ENCODE measurements around the gene SMKR1.

GRCh38 chr7:129494041-129494440 lies 8.3 kb upstream of the SMKR1 start:
- TF ChIP-seq CTCF (IDR thresholded peaks at IDR 0.05) (no peak), EZH2 (IDR thresholded peaks at IDR 0.05) (no peak)
